Subcutaneous adipose tissue (tissue), 4 donors: Measurements from ENCODE around the gene FAM110D. TPM values are rescaled to one million over a fixed set of nuclear protein-coding genes. Genes with fewer than 3 reads are reported as not detected.

ENCODE experiments used
- total RNA-seq, 4 donors: library from RNA; depleted of rRNA; stranded (reverse); fragments of >200 nt; gene quantifications; one replicate each; pipeline ENCODE4 v1.1.0, GENCODE V29; 2016
- TF ChIP-seq, protein P1 (sequence below): fragments of 450-650 bp; IDR thresholded peaks from one replicate; pipeline ENCODE4 v1.5.1; 2016; ENCODE audit warnings: low read depth, mild to moderate bottlenecking, control low read depth, antibody characterized with exemption, moderate library complexity

FAM110D gene
- total RNA-seq, 4 donors from 2014 or later, result 0.98 to 11.0 (median 5.5) TPM

DNA sequence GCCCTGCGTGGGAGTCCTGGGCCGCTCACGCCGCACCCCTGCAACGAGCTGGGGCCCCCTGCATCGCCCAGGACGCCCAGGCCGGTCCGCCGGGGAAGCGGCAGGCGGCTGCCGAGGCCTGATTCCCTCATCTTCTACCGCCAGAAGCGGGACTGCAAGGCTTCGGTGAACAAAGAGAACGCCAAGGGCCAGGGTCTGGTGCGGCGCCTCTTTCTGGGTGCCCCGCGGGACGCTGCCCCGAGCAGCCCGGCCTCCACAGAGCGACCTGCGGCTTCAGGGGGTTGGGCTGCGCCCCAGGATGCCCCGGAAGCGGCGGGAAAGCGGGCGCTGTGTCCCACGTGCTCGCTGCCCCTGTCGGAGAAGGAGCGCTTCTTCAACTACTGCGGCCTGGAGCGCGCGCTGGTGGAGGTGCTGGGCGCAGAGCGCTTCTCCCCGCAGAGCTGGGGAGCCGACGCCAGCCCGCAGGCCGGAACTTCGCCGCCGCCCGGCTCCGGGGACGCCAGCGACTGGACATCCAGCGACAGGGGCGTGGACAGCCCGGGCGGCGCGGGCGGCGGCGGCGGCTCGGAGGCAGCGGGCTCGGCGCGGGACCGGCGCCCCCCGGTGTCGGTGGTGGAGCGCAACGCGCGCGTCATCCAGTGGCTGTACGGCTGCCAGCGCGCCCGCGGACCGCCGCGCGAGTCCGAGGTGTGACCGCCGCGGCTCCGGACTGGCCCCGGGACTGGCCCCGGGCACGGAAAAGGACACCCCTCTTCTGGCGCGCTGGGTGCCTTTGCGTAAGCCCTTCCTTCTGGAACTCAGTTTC is 2.7 kb downstream of the FAM110D start:
- TF ChIP-seq, protein P1, sequence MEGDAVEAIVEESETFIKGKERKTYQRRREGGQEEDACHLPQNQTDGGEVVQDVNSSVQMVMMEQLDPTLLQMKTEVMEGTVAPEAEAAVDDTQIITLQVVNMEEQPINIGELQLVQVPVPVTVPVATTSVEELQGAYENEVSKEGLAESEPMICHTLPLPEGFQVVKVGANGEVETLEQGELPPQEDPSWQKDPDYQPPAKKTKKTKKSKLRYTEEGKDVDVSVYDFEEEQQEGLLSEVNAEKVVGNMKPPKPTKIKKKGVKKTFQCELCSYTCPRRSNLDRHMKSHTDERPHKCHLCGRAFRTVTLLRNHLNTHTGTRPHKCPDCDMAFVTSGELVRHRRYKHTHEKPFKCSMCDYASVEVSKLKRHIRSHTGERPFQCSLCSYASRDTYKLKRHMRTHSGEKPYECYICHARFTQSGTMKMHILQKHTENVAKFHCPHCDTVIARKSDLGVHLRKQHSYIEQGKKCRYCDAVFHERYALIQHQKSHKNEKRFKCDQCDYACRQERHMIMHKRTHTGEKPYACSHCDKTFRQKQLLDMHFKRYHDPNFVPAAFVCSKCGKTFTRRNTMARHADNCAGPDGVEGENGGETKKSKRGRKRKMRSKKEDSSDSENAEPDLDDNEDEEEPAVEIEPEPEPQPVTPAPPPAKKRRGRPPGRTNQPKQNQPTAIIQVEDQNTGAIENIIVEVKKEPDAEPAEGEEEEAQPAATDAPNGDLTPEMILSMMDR, result no peak

- TF ChIP-seq, protein P1, result no peak
These were observed 3.4 kb downstream of the FAM110D start for GRCh38 chr1:26162220-26162709.

GRCh38 chr1:26163684-26164035 is 4.8 kb downstream of the FAM110D start:
- TF ChIP-seq, protein P1, result no peak

- TF ChIP-seq, protein P1, result no peak
These were observed 5.4 kb downstream of the FAM110D start for GRCh38 chr1:26164036-26164860.

GRCh38 chr1:26164861-26165842 is 6.3 kb downstream of the FAM110D start:
- TF ChIP-seq, protein P1, result no peak

- TF ChIP-seq, protein P1, result no peak
These were observed 7.9 kb downstream of the FAM110D start for GRCh38 chr1:26166719-26167281.
